Pancreas (tissue), 10 donors: Measurements from ENCODE around the gene HSF4. TPM values are rescaled to one million over a fixed set of nuclear protein-coding genes. Genes with fewer than 3 reads are reported as not detected.

Experiments used
- ATAC-seq, 4 donors: fragments of 200-7000 bp; cut with Tn5 transposase; one replicate each; pipeline versions ENCODE4 v1.8.0 to v1.9.1; 2020; ENCODE audit warnings: mild to moderate bottlenecking in 4 of 4, moderate library complexity in 4 of 4
- DNase-seq, 6 donors: peaks; one replicate each; pipeline ENCODE4 v3.0.0-alpha.2; 2020
- FAIRE-seq: peaks from 2 replicates; lab custom pipeline; 2012; peaks lifted over from hg19 to GRCh38; lab: Jason Lieb, UNC
- H3K27ac ChIP-seq, 4 donors: fragments of 200-600 bp; sonication (generic); 1 replicate in 3 of 4; 2 replicates in 1 of 4; pipeline versions ENCODE4 v1.5.0 to v1.8.0; 2020
- H3K27me3 ChIP-seq, 4 donors: fragments of 200-600 bp; one replicate each; pipeline ENCODE4 v1.8.0; 2021
- H3K36me3 ChIP-seq, 3 donors: fragments of 200-600 bp; sonication (generic) in 1 of 3; one replicate each; pipeline versions ENCODE4 v1.5.0 to v1.8.0; 2020 to 2021
- H3K4me1 ChIP-seq, 3 donors: fragments of 200-600 bp; one replicate each; pipeline ENCODE4 v1.8.0; 2021
- H3K4me3 ChIP-seq, 4 donors: fragments of 200-600 bp; sonication (generic) in 2 of 4; one replicate each; pipeline versions ENCODE4 v1.5.0 to v1.8.0; 2020 to 2021
- H3K9me3 ChIP-seq, 4 donors: fragments of 200-600 bp; one replicate each; pipeline ENCODE4 v1.8.0; 2021
- CTCF ChIP-seq, 4 donors: fragments of 200-600 bp; sonication (generic) in 3 of 4; IDR thresholded peaks; one replicate each; pipeline versions ENCODE4 v1.5.0 to v1.8.0; 2021; ENCODE audit warnings: antibody characterized with exemption in 4 of 4
- WGBS, 2 donors: extraction: QIAGEN DNeasy Blood & Tissue Kit; methylation state at CpG; one replicate each; pipeline ENCODE4 v1.1.7; 2013; 5-methylcytosine and 5-hydroxymethylcytosine counted together
- intact Hi-C, 3 donors: fragments of 100-400 bp; cut with DNase I; formaldehyde crosslinking; loops; one replicate each; pipeline versions ENCODE4 v1.11.1 to v1.14.2; 2022
- microRNA-seq, 2 donors: library from miRNA; unstranded; fragments of <30 nt; microRNA quantifications; one replicate each; pipeline versions ENCODE4 to v1.1.0, GENCODE V29; 2019 to 2020
- polyA plus RNA-seq, 2 donors: library from polyadenylated mRNA; stranded (reverse); fragments of 200-250 nt; gene quantifications; one replicate each; pipeline ENCODE4 v1.2.3, GENCODE V29; 2013
- total RNA-seq, 6 donors: library from RNA; stranded (reverse); fragmentation: NEBNext Ultra II Directional in 4 of 6; extraction: Animal tissue kit (Norgen Biotek cat#: 25700) in 4 of 6; gene quantifications; one replicate each; pipeline versions ENCODE4 v1.2.1 to v1.2.4, GENCODE V29; 2021 to 2023
- donor health status: healthy with polysubstance abuse.
- donor health status: DM: no; HTN: no; CAD: no; lungs with moderate emphysema.
- donor health status: DM: no; HTN: no; CAD: no.
- donor health status: control.
- donor health status: control.
- donor health status: Bipolar disorder and iron deficiency.
- donor health status: DM: yes; HTN: yes; CAD: no.
- donor health status: DM: no; HTN: no; CAD: no.
- donor health status: DM: no; HTN: no; CAD: no.
- donor health status: DM: yes; HTN: yes; CAD: no.

HSF4 gene
- total and polyA plus RNA-seq, 8 donors, result 34.9 to 330 (median 61.6) TPM

DNA sequence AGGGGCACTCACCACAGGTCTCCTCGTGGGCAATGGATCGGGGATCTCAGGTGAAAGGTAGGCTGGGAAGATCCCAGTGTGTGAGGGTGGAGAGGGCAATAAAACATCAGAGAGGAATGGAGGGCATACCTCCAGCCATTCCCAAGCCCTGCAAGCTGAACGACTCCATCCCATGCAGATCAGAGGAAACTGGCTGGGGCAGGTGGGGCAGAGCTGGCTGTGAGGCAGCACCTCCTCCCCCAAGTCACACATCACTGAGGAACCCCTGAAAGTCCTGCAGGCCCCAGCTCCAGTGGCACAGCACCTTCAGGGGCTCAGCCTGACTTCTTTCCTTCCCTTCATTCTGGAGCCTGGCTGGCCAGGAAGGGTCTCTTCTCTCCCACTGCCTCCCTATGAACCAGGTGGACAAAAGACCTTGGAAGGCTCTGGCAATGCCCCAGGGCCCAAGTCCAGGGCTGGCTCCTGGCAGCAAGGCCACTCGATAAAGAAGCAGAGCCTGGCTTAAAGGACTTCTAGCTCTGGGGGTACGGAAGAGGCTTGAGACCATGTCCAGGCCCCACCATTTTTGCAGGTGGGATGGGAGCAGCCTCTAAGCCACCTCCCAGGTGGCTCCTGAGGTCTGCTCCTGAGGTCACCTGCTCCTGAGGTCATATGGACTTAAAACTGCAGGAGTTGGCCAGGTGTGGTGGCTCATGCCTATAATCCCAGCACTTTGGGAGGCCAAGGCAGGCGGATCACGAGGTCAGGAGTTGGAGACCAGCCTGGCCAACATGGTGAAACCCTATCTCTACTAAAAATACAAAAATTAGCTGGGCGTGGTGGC is 48.9 kb downstream of the HSF4 start:
- no peaks in the 10 kb centered on the region for H3K9me3 ChIP-seq
- WGBS, 2 donors, result 37 to 41% methylated on average over 8 of the region's 8 CpGs
- H3K4me3 ChIP-seq, result no peak overlapping the region
- peak overlapping the region; percentile 51 to 69 (median 61) for H3K27ac ChIP-seq
- peak; percentile 69 to 90 (median 79) for ATAC-seq
- no peak for TF ChIP-seq CTCF (IDR thresholded peaks at IDR 0.05)
- peak in 4 of 6 donors; percentile 62 to 76 (median 73) for DNase-seq
- H3K27me3 ChIP-seq, result no peaks in the 10 kb centered on the region
- H3K36me3 ChIP-seq, result no peaks in the 10 kb centered on the region
- intact Hi-C loops, result no loop called here
- no peak for FAIRE-seq
- peaks cover 20 to 23% (median 23%) of the 10 kb centered on the region in 3 donors for H3K4me1 ChIP-seq

DNA sequence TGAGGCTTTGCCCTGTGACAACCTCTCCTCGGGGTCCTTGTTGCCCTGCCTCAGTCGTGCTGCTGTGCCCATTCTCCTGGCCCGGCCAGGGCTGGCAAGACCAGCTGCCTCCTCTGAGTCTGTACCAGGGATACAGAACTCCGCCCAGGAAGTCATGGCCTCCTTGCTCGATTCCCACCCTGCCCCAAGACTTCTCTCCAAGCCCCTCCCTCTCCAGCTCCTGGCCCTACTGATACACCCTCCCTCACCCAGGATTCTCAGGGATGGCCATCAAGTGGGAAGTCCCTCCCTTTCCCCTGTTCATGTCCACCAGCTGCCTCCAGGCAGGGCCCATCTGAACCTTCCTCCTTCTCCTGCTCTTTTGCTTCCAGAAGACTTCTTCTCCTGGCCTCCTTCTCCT is 51.2 kb downstream of the HSF4 start:
- TF ChIP-seq CTCF (IDR thresholded peaks at IDR 0.05), result no peak
- Histone ChIP-seq H3K27ac (no peak overlapping the region), H3K9me3 (no peaks in the 10 kb centered on the region), H3K4me1 (peaks cover 20 to 23% (median 23%) of the 10 kb centered on the region in 3 donors), H3K27me3 (no peaks in the 10 kb centered on the region), H3K4me3 (no peak overlapping the region), H3K36me3 (no peaks in the 10 kb centered on the region)
- WGBS, 2 donors, result 76 to 89% methylated on average over 5 of the region's 5 CpGs
- DNase-seq, result no peak
- ATAC-seq, result no peak
- intact Hi-C loops, result no loop called here
- no peak for FAIRE-seq

DNA sequence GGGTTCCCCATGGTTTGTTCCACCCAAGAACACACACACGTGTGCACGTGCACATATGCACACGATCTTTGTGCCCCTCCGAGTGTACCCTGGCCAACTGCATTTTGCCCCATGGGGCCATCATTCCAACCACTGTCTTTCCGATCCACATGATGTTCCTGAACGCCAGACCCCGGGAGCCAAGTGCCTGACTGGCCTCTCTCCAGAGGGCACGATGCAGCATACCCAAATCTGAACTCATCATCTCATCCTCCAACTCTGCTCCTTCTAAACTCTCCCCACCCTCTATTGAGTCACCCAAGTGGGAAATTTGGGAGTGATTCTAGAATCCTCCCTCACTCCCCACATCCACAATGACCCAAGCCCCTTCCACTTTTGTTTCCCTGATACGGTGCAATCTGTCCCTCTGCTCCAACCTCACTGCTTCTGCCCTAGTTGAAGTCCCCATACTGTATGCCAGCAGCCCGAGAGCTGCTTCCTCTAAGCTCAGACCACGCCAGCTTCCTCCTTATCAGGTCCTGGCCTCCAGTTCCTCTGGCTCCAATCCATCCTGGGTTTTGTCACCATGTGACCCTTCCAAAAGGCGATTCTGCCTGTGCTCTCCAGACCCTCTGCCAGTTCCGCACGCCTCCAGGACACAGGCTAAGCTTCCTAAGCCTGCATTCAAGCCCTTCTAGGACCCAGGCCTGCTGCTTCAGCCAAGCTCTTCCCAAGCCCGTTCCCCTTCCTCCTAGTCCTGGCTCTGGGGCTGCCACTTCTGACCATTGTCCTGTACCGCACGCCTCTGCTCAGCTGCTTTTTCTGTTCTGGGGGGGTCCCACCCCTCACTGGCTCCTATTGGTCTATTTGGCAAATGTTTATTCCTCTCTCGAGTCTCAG is 52.3 kb downstream of the HSF4 start:
- H3K4me1 ChIP-seq, result peaks cover 20 to 23% (median 23%) of the 10 kb centered on the region in 3 donors
- FAIRE-seq (no peak), DNase-seq (peak in 1 of 6 donors; percentile 45), ATAC-seq (peak in 2 of 4 donors; percentile 27 to 58)
- intact Hi-C loops, result no loop called here
- H3K9me3 ChIP-seq, result no peaks in the 10 kb centered on the region
- H3K4me3 ChIP-seq, result no peak overlapping the region
- no peaks in the 10 kb centered on the region for H3K27me3 ChIP-seq
- 78% methylated on average over 18 of the region's 18 CpGs for WGBS, 2 donors
- H3K36me3 ChIP-seq, result no peaks in the 10 kb centered on the region
- H3K27ac ChIP-seq, result no peak overlapping the region
- TF ChIP-seq CTCF (IDR thresholded peaks at IDR 0.05), result no peak

Small RNA genes within 50 kb of the gene (microRNA-seq; reads per million reads assigned to microRNA genes)
- gene MIR328, result 105 to 204 reads per million in 2 donors

Other genes starting within 250 kb of the HSF4 start
- not detected for gene CDH16, start 245.9 kb upstream of the HSF4 start, total RNA-seq
- gene CDH16, start 245.9 kb upstream of the HSF4 start, polyA plus RNA-seq, result not detected
- 1 to 10 TPM in 1 of 6 donors, under 1 TPM in 5; 0.20 to 2.7 (median 0.53) TPM for gene RRAD, start 239.2 kb upstream of the HSF4 start, total RNA-seq
- gene RRAD, start 239.2 kb upstream of the HSF4 start, polyA plus RNA-seq, result 1 to 10 TPM; 2.7 to 2.9 TPM
- 10 to 100 TPM; 14.8 to 31.5 (median 22.0) TPM for gene CIAO2B, start 230.3 kb upstream of the HSF4 start, total RNA-seq
- 10 to 100 TPM; 73.7 to 86.9 TPM for gene CIAO2B, start 230.3 kb upstream of the HSF4 start, polyA plus RNA-seq
- 10 to 100 TPM; 14.3 to 23.1 (median 17.3) TPM for gene CES2, start 229.2 kb upstream of the HSF4 start, total RNA-seq
- 10 to 100 TPM; 14.9 to 18.6 TPM for gene CES2, start 229.2 kb upstream of the HSF4 start, polyA plus RNA-seq
- 1 to 10 TPM; 1.9 to 6.2 (median 4.6) TPM for gene CES3, start 203.5 kb upstream of the HSF4 start, total RNA-seq
- 1 to 10 TPM; 4.6 to 7.3 TPM for gene CES3, start 203.5 kb upstream of the HSF4 start, polyA plus RNA-seq
- 10 to 100 TPM in 1 of 6 donors, 1 to 10 TPM in 5; 3.2 to 10.2 (median 4.6) TPM for gene CES4A, start 176.2 kb upstream of the HSF4 start, total RNA-seq
- gene CES4A, start 176.2 kb upstream of the HSF4 start, polyA plus RNA-seq, result 10 to 100 TPM; 43.1 to 59.5 TPM
- gene CBFB, start 135.6 kb upstream of the HSF4 start, total RNA-seq, result 10 to 100 TPM; 13.1 to 27.0 (median 20.1) TPM
- 10 to 100 TPM; 11.5 to 19.7 TPM for gene CBFB, start 135.6 kb upstream of the HSF4 start, polyA plus RNA-seq
- gene PHAF1, start 54.8 kb upstream of the HSF4 start, total RNA-seq, result 1 to 10 TPM; 2.8 to 7.3 (median 4.2) TPM
- gene PHAF1, start 54.8 kb upstream of the HSF4 start, polyA plus RNA-seq, result 1 to 10 TPM; 6.1 to 8.9 TPM
- gene B3GNT9, start 13.7 kb upstream of the HSF4 start, total RNA-seq, result 1 to 10 TPM; 1.8 to 5.1 (median 3.5) TPM
- 1 to 10 TPM; 3.0 to 9.3 TPM for gene B3GNT9, start 13.7 kb upstream of the HSF4 start, polyA plus RNA-seq
- 10 to 100 TPM in 4 of 6 donors, 1 to 10 TPM in 2; 9.4 to 17.4 (median 11.5) TPM for gene TRADD, start 4.8 kb upstream of the HSF4 start, total RNA-seq
- 10 to 100 TPM; 21.3 to 33.3 TPM for gene TRADD, start 4.8 kb upstream of the HSF4 start, polyA plus RNA-seq
- 10 to 100 TPM; 12.9 to 31.7 (median 24.2) TPM for gene FBXL8, start 4.8 kb upstream of the HSF4 start, total RNA-seq
- gene FBXL8, start 4.8 kb upstream of the HSF4 start, polyA plus RNA-seq, result 10 to 100 TPM; 41.6 to 86.2 TPM
- 10 to 100 TPM; 15.2 to 31.2 (median 19.8) TPM for gene NOL3, start 5.8 kb downstream of the HSF4 start, total RNA-seq
- gene NOL3, start 5.8 kb downstream of the HSF4 start, polyA plus RNA-seq, result 100 to 1,000 TPM in 1 of 2 donors, 10 to 100 TPM in 1; 84.5 to 119 TPM
- 10 to 100 TPM in 3 of 6 donors, 1 to 10 TPM in 3; 4.8 to 22.3 (median 10.4) TPM for gene MATCAP1, start 19.2 kb downstream of the HSF4 start, total RNA-seq
- 10 to 100 TPM; 51.2 to 55.6 TPM for gene MATCAP1, start 19.2 kb downstream of the HSF4 start, polyA plus RNA-seq
- 1 to 10 TPM in 3 of 6 donors, under 1 TPM in 3; 0.67 to 2.3 (median 1.2) TPM for gene EXOC3L1, start 25.4 kb downstream of the HSF4 start, total RNA-seq
- gene EXOC3L1, start 25.4 kb downstream of the HSF4 start, polyA plus RNA-seq, result 1 to 10 TPM; 5.2 to 6.2 TPM
- gene E2F4, start 27.4 kb downstream of the HSF4 start, total RNA-seq, result 10 to 100 TPM; 14.8 to 27.7 (median 19.3) TPM
- gene E2F4, start 27.4 kb downstream of the HSF4 start, polyA plus RNA-seq, result 10 to 100 TPM; 54.9 to 61.3 TPM
- gene ELMO3, start 34.4 kb downstream of the HSF4 start, total RNA-seq, result 10 to 100 TPM; 14.6 to 23.7 (median 23.0) TPM
- gene ELMO3, start 34.4 kb downstream of the HSF4 start, polyA plus RNA-seq, result 10 to 100 TPM; 41.0 to 52.4 TPM
- gene TMEM208, start 62.4 kb downstream of the HSF4 start, total RNA-seq, result 10 to 100 TPM; 19.2 to 31.2 (median 26.0) TPM
- gene TMEM208, start 62.4 kb downstream of the HSF4 start, polyA plus RNA-seq, result 10 to 100 TPM; 83.4 to 96.6 TPM
- 10 to 100 TPM in 2 of 6 donors, 1 to 10 TPM in 4; 7.8 to 20.8 (median 8.8) TPM for gene FHOD1, start 82.7 kb downstream of the HSF4 start, total RNA-seq
- gene FHOD1, start 82.7 kb downstream of the HSF4 start, polyA plus RNA-seq, result 10 to 100 TPM; 34.0 to 41.2 TPM
- gene SLC9A5, start 84.2 kb downstream of the HSF4 start, total RNA-seq, result under 1 TPM; 0.22 to 0.69 (median 0.48) TPM
- gene SLC9A5, start 84.2 kb downstream of the HSF4 start, polyA plus RNA-seq, result 1 to 10 TPM; 1.3 to 1.5 TPM
- 1 to 10 TPM; 3.5 to 8.1 (median 5.2) TPM for gene PLEKHG4, start 114.8 kb downstream of the HSF4 start, total RNA-seq
- 10 to 100 TPM; 17.2 to 28.5 TPM for gene PLEKHG4, start 114.8 kb downstream of the HSF4 start, polyA plus RNA-seq
- under 1 TPM in 4 of 6 donors, not detected in 2; 0.09 to 0.56 (median 0.36) TPM for gene KCTD19, start 162.0 kb downstream of the HSF4 start, total RNA-seq
- under 1 TPM; 0.42 to 0.70 TPM for gene KCTD19, start 162.0 kb downstream of the HSF4 start, polyA plus RNA-seq
- 1 to 10 TPM; 1.3 to 2.7 (median 2.1) TPM for gene LRRC36, start 162.1 kb downstream of the HSF4 start, total RNA-seq
- 10 to 100 TPM in 1 of 2 donors, 1 to 10 TPM in 1; 4.2 to 16.4 TPM for gene LRRC36, start 162.1 kb downstream of the HSF4 start, polyA plus RNA-seq
- gene TPPP3, start 228.8 kb downstream of the HSF4 start, total RNA-seq, result 10 to 100 TPM in 2 of 6 donors, 1 to 10 TPM in 4; 4.5 to 30.3 (median 7.1) TPM
- gene TPPP3, start 228.8 kb downstream of the HSF4 start, polyA plus RNA-seq, result 10 to 100 TPM; 30.1 to 76.2 TPM